Esophagus (tissue), 2 donors: Measurements from ENCODE around the gene FGF1. TPM values are rescaled to one million over a fixed set of nuclear protein-coding genes. Genes with fewer than 3 reads are reported as not detected.

ENCODE experiments used
- H3K27ac ChIP-seq, 2 donors: one replicate each; pipeline ENCODE4 v1.5.1; 2013; ENCODE audit warnings: low read depth in 2 of 2, mild to moderate bottlenecking in 2 of 2, inconsistent platforms in 1 of 2, low read length in 1 of 2, moderate library complexity in 1 of 2
- H3K27me3 ChIP-seq, 2 donors: one replicate each; pipeline ENCODE4 v1.6.1; 2013; ENCODE audit warnings: low read length in 2 of 2, control low read depth in 1 of 2, mild to moderate bottlenecking in 1 of 2; ENCODE audit not compliant: insufficient read depth in 2 of 2, control insufficient read depth in 1 of 2
- H3K36me3 ChIP-seq, 2 donors: one replicate each; pipeline ENCODE4 v1.6.1; 2013; ENCODE audit warnings: low read length in 1 of 2; ENCODE audit not compliant: control insufficient read depth in 2 of 2, insufficient read depth in 2 of 2
- H3K4me1 ChIP-seq, 2 donors: one replicate each; pipeline ENCODE4 v1.6.1; 2013; ENCODE audit warnings: low read length in 1 of 2; ENCODE audit not compliant: control insufficient read depth in 2 of 2, insufficient read depth in 2 of 2
- H3K4me3 ChIP-seq, 2 donors: one replicate each; pipeline ENCODE4 v1.5.1; 2013; ENCODE audit warnings: low read length in 2 of 2, mild to moderate bottlenecking in 2 of 2, low read depth in 1 of 2, moderate library complexity in 1 of 2
- H3K9me3 ChIP-seq, 2 donors: one replicate each; pipeline ENCODE4 v1.6.1; 2013; ENCODE audit warnings: mild to moderate bottlenecking in 2 of 2, low read depth in 1 of 2, low read length in 1 of 2, moderate library complexity in 1 of 2; ENCODE audit not compliant: control insufficient read depth in 2 of 2, insufficient read depth in 1 of 2
- WGBS, 2 donors: extraction: QIAGEN DNeasy Blood & Tissue Kit; methylation state at CpG; one replicate each; pipeline ENCODE4 v1.1.7; 2013; 5-methylcytosine and 5-hydroxymethylcytosine counted together
- polyA plus RNA-seq, 2 donors: library from polyadenylated mRNA; stranded (reverse); fragments of 200-250 nt; gene quantifications; one replicate each; pipeline ENCODE4 v1.2.3, GENCODE V29; 2013
- donor health status: healthy with polysubstance abuse.
- donor health status: Bipolar disorder and iron deficiency.

The FGF1 gene
- polyA plus RNA-seq, 2 donors, result 0.56 to 0.57 TPM

DNA sequence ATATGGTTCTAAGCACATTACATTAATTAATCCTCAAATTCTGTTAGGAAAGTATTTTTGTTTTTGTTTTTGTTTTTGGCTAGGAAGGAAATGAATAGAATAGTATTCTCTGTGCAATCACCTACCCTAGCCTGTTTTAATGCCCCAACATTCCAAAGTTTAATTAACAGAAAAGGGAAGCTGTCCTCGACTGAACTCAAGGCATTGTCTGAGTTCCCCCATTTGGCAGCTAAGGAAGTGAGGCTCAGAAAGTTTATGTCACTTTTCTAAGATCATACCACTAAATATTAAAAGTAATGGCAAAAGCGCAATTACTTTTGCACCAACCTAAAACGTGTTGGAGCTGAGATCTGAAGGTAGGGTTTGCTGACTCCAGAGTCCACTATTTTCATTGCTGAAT lies 59.8 kb downstream of the FGF1 start:
- no peak overlapping the region for H3K27ac ChIP-seq
- H3K4me3 ChIP-seq, result no peak overlapping the region
- H3K4me1 ChIP-seq, result no peaks in the 10 kb centered on the region
- no peaks in the 10 kb centered on the region for H3K9me3 ChIP-seq
- H3K36me3 ChIP-seq, result no peaks in the 10 kb centered on the region
- no peaks in the 10 kb centered on the region for H3K27me3 ChIP-seq
- WGBS, 2 donors, result 55 to 64% methylated on average over 3 of the region's 3 CpGs

DNA sequence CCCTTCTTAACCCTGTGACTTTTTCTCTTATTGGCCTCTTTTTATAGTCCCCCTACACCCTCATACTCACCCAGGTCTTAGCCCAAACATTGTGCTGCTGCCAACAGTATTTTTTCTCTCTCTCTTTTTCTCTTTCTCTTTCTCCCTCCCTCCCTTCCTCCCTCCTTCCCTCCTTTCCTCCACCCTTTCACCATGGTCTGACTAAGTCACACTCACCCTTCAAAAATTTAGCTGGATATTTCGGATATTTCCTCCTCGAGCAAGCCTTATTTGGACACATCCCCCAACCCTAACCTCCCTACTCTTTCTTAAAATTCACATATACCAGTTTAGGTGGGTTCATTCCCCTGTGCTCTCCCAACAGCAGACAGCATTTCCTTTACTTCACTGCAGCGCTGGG lies 64.7 kb downstream of the FGF1 start:
- WGBS, 2 donors, result 80 to 85% methylated on average over 3 of the region's 3 CpGs

GRCh38 chr5:142619815-142620214 lies 66.1 kb downstream of the FGF1 start:
- peaks cover 0 to 2% of the 10 kb centered on the region in 2 donors for H3K9me3 ChIP-seq
- H3K4me1 ChIP-seq, result no peaks in the 10 kb centered on the region
- no peak overlapping the region for H3K27ac ChIP-seq
- WGBS, 2 donors, result 89 to 94% methylated on average over 11 of the region's 11 CpGs
- H3K36me3 ChIP-seq, result no peaks in the 10 kb centered on the region
- H3K27me3 ChIP-seq, result no peaks in the 10 kb centered on the region
- H3K4me3 ChIP-seq, result no peak overlapping the region

More for the DNA sequence above, 64.7 kb downstream of the FGF1 start:
- Histone ChIP-seq H3K4me3 (no peak overlapping the region), H3K27me3 (no peaks in the 10 kb centered on the region), H3K4me1 (no peaks in the 10 kb centered on the region), H3K27ac (no peak overlapping the region), H3K36me3 (no peaks in the 10 kb centered on the region), H3K9me3 (peaks cover 0 to 2% of the 10 kb centered on the region in 2 donors)

DNA sequence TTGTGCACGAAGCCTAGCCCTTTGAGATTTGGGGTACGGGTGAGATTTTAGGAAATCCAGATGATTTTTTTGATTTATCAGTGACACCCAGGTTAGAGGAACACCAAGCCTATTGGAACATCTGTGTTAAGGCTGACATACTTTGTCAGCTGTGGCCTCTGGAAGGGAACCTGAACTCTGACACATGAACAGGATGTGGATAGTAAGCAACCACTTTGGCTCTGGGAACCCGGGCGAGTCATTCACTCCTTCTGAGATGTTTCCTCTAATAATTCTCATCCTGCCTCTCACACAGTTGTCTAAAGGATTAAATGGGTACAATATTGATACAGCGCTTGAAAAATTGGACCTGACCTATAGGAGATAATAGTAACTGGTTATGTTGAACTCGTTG lies 67.8 kb downstream of the FGF1 start:
- Histone ChIP-seq H3K27me3 (no peaks in the 10 kb centered on the region), H3K4me3 (no peak overlapping the region), H3K36me3 (no peaks in the 10 kb centered on the region), H3K9me3 (peaks cover 0 to 2% of the 10 kb centered on the region in 2 donors), H3K27ac (no peak overlapping the region), H3K4me1 (no peaks in the 10 kb centered on the region)
- WGBS, 2 donors, result 71 to 75% methylated on average over 6 of the region's 6 CpGs

GRCh38 chr5:142617416-142618129 lies 68.3 kb downstream of the FGF1 start:
- 71 to 72% methylated on average over 5 of the region's 5 CpGs for WGBS, 2 donors
- H3K27me3 ChIP-seq, result no peaks in the 10 kb centered on the region
- no peaks in the 10 kb centered on the region for H3K36me3 ChIP-seq
- H3K27ac ChIP-seq, result no peak overlapping the region
- H3K9me3 ChIP-seq, result peaks cover 0 to 2% of the 10 kb centered on the region in 2 donors
- no peak overlapping the region for H3K4me3 ChIP-seq
- H3K4me1 ChIP-seq, result no peaks in the 10 kb centered on the region

GRCh38 chr5:142615948-142616347 lies 69.9 kb downstream of the FGF1 start:
- WGBS, 2 donors, result 84 to 91% methylated on average over 2 of the region's 2 CpGs
- no peaks in the 10 kb centered on the region for H3K4me1 ChIP-seq
- peaks cover 0 to 2% of the 10 kb centered on the region in 2 donors for H3K9me3 ChIP-seq
- H3K4me3 ChIP-seq, result no peak overlapping the region
- H3K36me3 ChIP-seq, result no peaks in the 10 kb centered on the region
- no peak overlapping the region for H3K27ac ChIP-seq
- no peaks in the 10 kb centered on the region for H3K27me3 ChIP-seq

- Histone ChIP-seq H3K9me3 (no peaks in the 10 kb centered on the region), H3K27ac (no peak overlapping the region)
These were observed 71.8 kb downstream of the FGF1 start for GRCh38 chr5:142614054-142614453.

DNA sequence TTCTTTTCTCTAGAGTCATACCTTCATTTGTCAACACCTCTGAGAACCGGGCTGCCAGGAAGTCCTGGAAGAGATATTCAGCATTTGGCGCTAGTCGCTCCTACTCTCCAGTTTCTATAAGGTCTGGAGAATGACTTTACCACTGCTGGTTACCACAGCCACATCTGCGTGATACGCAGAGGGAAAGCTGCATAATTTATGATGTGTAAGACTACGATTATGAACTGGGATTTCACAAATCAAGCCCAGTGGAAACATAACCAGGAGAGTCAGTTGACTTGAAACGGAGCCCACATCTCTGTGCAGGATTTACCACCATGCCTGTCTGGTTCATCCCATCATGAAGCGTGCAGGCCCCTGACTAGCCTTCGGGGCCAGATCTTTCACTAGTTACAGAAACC lies 72.6 kb downstream of the FGF1 start:
- Histone ChIP-seq H3K4me1 (no peaks in the 10 kb centered on the region), H3K27ac (no peak overlapping the region), H3K4me3 (no peak overlapping the region), H3K9me3 (no peaks in the 10 kb centered on the region), H3K27me3 (no peaks in the 10 kb centered on the region), H3K36me3 (no peaks in the 10 kb centered on the region)
- 79% methylated on average over 9 of the region's 9 CpGs for WGBS, 2 donors

More at GRCh38 chr5:142614054-142614453, 71.8 kb downstream of the FGF1 start:
- Histone ChIP-seq H3K27me3 (no peaks in the 10 kb centered on the region), H3K4me1 (no peaks in the 10 kb centered on the region), H3K4me3 (no peak overlapping the region), H3K36me3 (no peaks in the 10 kb centered on the region)
- 79 to 80% methylated on average over 7 of the region's 7 CpGs for WGBS, 2 donors

DNA sequence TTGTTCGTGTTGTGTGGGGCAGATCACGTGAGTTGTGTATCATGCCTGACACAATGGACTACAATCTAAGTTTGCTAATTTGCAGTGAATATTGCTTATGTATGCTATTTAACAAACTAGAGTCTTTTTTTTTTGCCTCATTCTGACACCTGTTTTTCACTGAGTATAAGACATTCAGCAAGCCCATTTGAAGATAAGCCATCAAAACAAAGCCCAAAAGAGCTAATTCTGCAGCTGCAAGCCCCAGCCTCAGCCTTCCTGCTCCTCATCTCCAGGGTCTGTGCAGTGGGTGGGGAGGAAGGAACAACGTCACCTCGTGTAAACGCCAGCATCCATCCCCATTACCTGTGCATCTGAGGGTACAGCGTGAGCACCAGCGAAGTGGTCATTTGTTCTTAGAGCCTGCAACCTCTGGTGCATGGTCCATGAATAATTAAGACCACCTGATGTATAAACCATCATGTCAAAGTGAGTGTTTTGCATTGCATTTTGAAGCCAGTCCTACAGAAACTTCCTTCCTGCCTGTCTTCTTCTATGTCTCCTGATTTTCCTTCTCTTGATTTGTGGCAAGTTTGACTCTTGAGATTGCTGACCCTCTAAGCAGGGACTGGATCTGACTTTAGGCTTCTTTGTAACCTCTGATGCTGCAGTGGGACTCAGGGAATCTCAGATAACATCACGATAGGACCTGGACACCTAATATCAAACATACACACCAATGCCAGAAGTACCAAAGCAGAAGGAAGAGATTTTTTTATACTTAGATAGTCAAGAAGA lies 73.2 kb downstream of the FGF1 start:
- Histone ChIP-seq H3K4me3 (no peak overlapping the region), H3K27me3 (no peaks in the 10 kb centered on the region), H3K36me3 (no peaks in the 10 kb centered on the region), H3K9me3 (no peaks in the 10 kb centered on the region), H3K27ac (no peak overlapping the region), H3K4me1 (no peaks in the 10 kb centered on the region)
- 77 to 81% methylated on average over 8 of the region's 8 CpGs for WGBS, 2 donors
